ENCODE measurements around the gene SRRM4.
"Not testable (repeated sequence)": the region's sequence is repeated elsewhere in the genome, so short reads cannot be mapped to it uniquely, and the experiment has no call there.

The SRRM4 gene

GRCh38 chr12:119071176-119071575 lies 89.8 kb downstream of the SRRM4 start:
- no peak for DNase-seq (ENCODE audit: low read depth)

GRCh38 chr12:119071638-119072231 lies 90.4 kb downstream of the SRRM4 start:
- DNase-seq (ENCODE audit: low read depth): no peak

- no peak for DNase-seq (ENCODE audit: low read depth)
Measured at GRCh38 chr12:119072440-119072839, 91.1 kb downstream of the SRRM4 start.

- no peak for DNase-seq (ENCODE audit: low read depth)
Measured at GRCh38 chr12:119075222-119075787, 94.0 kb downstream of the SRRM4 start.

- no peak for DNase-seq (ENCODE audit: low read depth)
Measured at GRCh38 chr12:119075918-119076317, 94.6 kb downstream of the SRRM4 start.

- DNase-seq (ENCODE audit: low read depth): no peak
Measured at GRCh38 chr12:119079530-119079929, 98.2 kb downstream of the SRRM4 start.

GRCh38 chr12:119082016-119082415 lies 100.7 kb downstream of the SRRM4 start:
- DNase-seq (ENCODE audit: low read depth): no peak

GRCh38 chr12:119082496-119082895 lies 101.2 kb downstream of the SRRM4 start:
- no peak for DNase-seq (ENCODE audit: low read depth)

- no peak for DNase-seq (ENCODE audit: low read depth)
Measured at GRCh38 chr12:119088685-119089379, 107.5 kb downstream of the SRRM4 start.

- DNase-seq (ENCODE audit: low read depth): no peak
Measured at GRCh38 chr12:119089380-119090013, 108.2 kb downstream of the SRRM4 start.

- no peak for DNase-seq (ENCODE audit: low read depth)
Measured at GRCh38 chr12:119090276-119090675, 108.9 kb downstream of the SRRM4 start.

- DNase-seq (ENCODE audit: low read depth): no peak
Measured at GRCh38 chr12:119090865-119091264, 109.5 kb downstream of the SRRM4 start.

GRCh38 chr12:119096429-119097202 lies 115.3 kb downstream of the SRRM4 start:
- no peak for DNase-seq (ENCODE audit: low read depth)

GRCh38 chr12:119100933-119101332 lies 119.6 kb downstream of the SRRM4 start:
- no peak for DNase-seq (ENCODE audit: low read depth)

GRCh38 chr12:119102274-119102673 lies 120.9 kb downstream of the SRRM4 start:
- DNase-seq (ENCODE audit: low read depth): no peak

- DNase-seq (ENCODE audit: low read depth): no peak
Measured at GRCh38 chr12:119102714-119103113, 121.4 kb downstream of the SRRM4 start.

- not testable (repeated sequence) for DNase-seq (ENCODE audit: low read depth)
Measured at GRCh38 chr12:119104969-119105368, 123.6 kb downstream of the SRRM4 start.

GRCh38 chr12:119113496-119113986 lies 132.2 kb downstream of the SRRM4 start:
- no peak for DNase-seq (ENCODE audit: low read depth)

GRCh38 chr12:119114294-119114693 lies 133.0 kb downstream of the SRRM4 start:
- no peak for DNase-seq (ENCODE audit: low read depth)

- no peak for DNase-seq (ENCODE audit: low read depth)
Measured at GRCh38 chr12:119115296-119115905, 134.1 kb downstream of the SRRM4 start.

GRCh38 chr12:119117936-119118335 lies 136.6 kb downstream of the SRRM4 start:
- no peak for DNase-seq (ENCODE audit: low read depth)

- no peak for DNase-seq (ENCODE audit: low read depth)
Measured at GRCh38 chr12:119118625-119119024, 137.3 kb downstream of the SRRM4 start.
